ENCODE measurements around the gene ITPRIPL2.

Gene ITPRIPL2

GRCh38 chr16:19139436-19140091 is 25.8 kb downstream of the ITPRIPL2 start:
- ATAC-seq: no peak
- DNase-seq (ENCODE audit: low spot score in 2 of 2): no peak
- Mint-ChIP-seq H3K27ac (no peak overlapping the region), H3K9me3 (no peaks in the 10 kb centered on the region), H3K4me3 (no peak overlapping the region), H3K4me1 (no peaks in the 10 kb centered on the region), H3K36me3 (no peaks in the 10 kb centered on the region)

DNA sequence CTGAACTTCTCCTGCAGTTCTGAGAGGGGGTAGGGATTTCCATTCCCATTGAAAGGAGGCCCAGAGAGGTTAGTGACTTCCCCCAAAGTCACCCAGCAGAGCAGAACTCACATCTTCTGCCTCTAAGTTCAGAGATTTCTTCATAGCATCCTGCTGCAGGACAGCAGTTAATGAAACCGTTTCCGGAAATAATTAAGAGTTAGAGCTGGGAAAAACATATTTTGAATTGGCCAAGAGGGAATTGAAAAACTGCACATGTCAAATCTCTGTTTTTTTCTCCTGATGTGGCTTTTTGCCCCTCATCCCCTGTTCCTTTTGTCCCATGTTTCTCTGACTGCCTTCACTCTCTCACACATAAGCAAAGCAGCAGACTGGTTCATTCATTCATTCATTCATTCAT is 26.6 kb downstream of the ITPRIPL2 start:
- H3K4me3 Mint-ChIP-seq: no peak overlapping the region
- no peak for ATAC-seq
- H3K9me3 Mint-ChIP-seq: no peaks in the 10 kb centered on the region
- H3K36me3 Mint-ChIP-seq: no peaks in the 10 kb centered on the region
- no peak for DNase-seq (ENCODE audit: low spot score in 2 of 2)
- H3K4me1 Mint-ChIP-seq: no peaks in the 10 kb centered on the region
- no peak overlapping the region for H3K27ac Mint-ChIP-seq

GRCh38 chr16:19142939-19143598 is 29.3 kb downstream of the ITPRIPL2 start:
- ATAC-seq (no peak), DNase-seq (ENCODE audit: low spot score in 2 of 2) (no peak)
- Mint-ChIP-seq H3K36me3 (no peaks in the 10 kb centered on the region), H3K27ac (no peak overlapping the region), H3K4me1 (no peaks in the 10 kb centered on the region), H3K9me3 (peaks cover 5% of the 10 kb centered on the region), H3K4me3 (no peak overlapping the region)

DNA sequence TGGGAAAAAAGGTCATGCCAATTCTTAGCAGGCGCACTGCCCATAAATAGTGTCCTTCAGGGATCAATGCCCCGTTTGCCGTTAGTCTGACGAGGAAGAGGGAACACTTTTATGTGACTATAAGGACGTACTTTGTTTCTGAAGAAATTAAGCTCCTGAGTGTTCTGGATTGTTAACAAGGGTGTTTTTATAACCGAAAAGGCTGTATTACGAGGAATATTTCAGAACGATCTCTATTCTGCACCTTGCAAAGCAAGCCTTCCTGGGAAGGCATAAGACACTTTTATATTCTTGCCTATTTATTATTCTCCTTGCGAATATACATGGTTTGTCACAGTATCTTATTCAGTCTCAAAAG is 29.8 kb downstream of the ITPRIPL2 start:
- ATAC-seq (no peak), DNase-seq (ENCODE audit: low spot score in 2 of 2) (no peak)
- Mint-ChIP-seq H3K9me3 (peaks cover 8% of the 10 kb centered on the region), H3K4me3 (no peak overlapping the region), H3K36me3 (no peaks in the 10 kb centered on the region), H3K4me1 (no peaks in the 10 kb centered on the region), H3K27ac (no peak overlapping the region)

DNA sequence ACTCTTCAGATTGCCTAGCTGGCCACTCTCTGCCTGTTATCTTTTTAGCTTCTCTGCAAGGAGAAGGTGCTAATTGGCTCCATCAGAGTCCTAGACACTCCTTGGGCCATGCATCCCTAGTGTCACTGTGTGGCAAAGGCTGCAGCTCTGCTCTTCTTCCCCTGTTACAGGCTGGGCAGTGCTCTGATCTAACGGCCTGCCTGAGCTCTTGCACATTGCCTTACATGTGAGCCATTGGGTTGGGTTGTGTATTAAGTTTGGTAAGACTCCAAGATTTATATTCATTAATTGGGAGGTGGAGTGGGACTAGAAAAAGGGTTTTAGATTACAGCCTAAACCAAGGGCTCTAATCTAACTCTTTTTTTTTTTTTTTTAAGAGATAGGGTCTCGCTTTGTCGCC is 31.2 kb downstream of the ITPRIPL2 start:
- H3K4me3 Mint-ChIP-seq: no peak overlapping the region
- no peaks in the 10 kb centered on the region for H3K4me1 Mint-ChIP-seq
- no peak overlapping the region for H3K27ac Mint-ChIP-seq
- H3K36me3 Mint-ChIP-seq: no peaks in the 10 kb centered on the region
- ATAC-seq (no peak), DNase-seq (ENCODE audit: low spot score in 2 of 2) (no peak)
- H3K9me3 Mint-ChIP-seq: peaks cover 8% of the 10 kb centered on the region

DNA sequence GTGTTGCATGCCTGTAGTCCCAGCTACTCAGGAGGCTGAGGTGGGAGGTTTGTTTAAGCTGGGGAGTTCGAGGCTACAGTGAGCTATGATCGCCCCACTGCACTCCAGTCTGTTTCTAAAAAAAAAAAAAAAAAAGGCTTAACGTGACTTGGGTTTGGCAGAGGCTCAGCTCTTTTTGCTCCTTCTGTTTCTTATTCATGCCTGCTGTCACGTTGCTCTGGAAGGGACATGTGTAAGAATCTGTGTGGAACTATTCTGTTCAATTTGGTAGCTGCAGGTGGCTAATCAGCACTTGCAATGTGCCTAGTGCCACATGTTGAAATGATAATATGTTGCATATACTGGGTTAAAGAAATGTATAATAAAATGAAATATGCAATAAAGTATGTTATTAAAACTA is 33.4 kb downstream of the ITPRIPL2 start:
- H3K4me3 Mint-ChIP-seq: no peak overlapping the region
- no peak for ATAC-seq
- no peaks in the 10 kb centered on the region for H3K36me3 Mint-ChIP-seq
- H3K27ac Mint-ChIP-seq: no peak overlapping the region
- DNase-seq (ENCODE audit: low spot score in 2 of 2): no peak
- H3K4me1 Mint-ChIP-seq: no peaks in the 10 kb centered on the region
- H3K9me3 Mint-ChIP-seq: peaks cover 8% of the 10 kb centered on the region

GRCh38 chr16:19147627-19148026 is 33.9 kb downstream of the ITPRIPL2 start:
- Mint-ChIP-seq H3K9me3 (peaks cover 8% of the 10 kb centered on the region), H3K36me3 (no peaks in the 10 kb centered on the region), H3K4me3 (no peak overlapping the region), H3K4me1 (no peaks in the 10 kb centered on the region), H3K27ac (no peak overlapping the region)
- DNase-seq (ENCODE audit: low spot score in 2 of 2) (no peak), ATAC-seq (no peak)

DNA sequence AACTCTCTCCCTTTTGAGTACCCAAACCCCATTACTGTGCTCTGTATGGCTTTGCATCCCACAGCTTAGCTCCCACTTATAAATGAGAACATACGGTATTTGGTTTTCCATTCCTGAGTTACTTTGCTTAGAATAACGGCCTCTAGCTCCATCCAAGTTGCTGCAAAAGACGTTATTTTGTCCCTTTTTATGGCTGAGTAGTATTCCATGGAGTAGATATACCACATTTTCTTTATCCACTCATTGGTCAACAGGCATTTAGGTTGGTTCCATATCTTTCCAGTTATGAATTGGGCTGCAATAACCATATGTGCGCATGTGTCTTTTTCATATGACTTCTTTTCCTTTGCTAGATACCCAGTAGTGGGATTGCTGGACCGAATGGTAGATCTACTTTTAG is 34.4 kb downstream of the ITPRIPL2 start:
- DNase-seq (ENCODE audit: low spot score in 2 of 2) (no peak), ATAC-seq (no peak)
- H3K4me3 Mint-ChIP-seq: no peak overlapping the region
- H3K4me1 Mint-ChIP-seq: no peaks in the 10 kb centered on the region
- no peaks in the 10 kb centered on the region for H3K36me3 Mint-ChIP-seq
- H3K27ac Mint-ChIP-seq: no peak overlapping the region
- peaks cover 8% of the 10 kb centered on the region for H3K9me3 Mint-ChIP-seq

DNA sequence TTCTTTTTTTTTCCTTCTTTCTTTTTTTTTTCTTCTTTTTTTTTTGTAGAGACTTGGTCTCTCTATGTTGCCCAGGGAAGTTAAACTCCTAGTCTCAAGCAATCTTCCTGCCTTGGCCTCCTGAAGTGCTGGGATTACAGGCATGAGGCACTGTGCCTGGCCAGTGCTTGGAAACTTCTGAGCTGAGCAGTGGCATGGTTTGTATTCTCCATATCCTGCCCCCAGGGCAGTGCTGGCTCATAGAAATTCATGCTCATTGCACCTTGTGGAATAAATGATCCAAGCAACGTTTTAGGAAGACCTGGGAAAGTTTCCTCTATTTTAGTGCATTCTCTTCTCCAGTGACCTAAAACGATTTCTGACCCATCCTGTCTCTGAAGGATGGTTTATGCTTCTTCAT is 37.5 kb downstream of the ITPRIPL2 start:
- Mint-ChIP-seq H3K27ac (no peak overlapping the region), H3K9me3 (peaks cover 11% of the 10 kb centered on the region), H3K4me1 (no peaks in the 10 kb centered on the region), H3K36me3 (no peaks in the 10 kb centered on the region), H3K4me3 (no peak overlapping the region)
- no peak for DNase-seq (ENCODE audit: low spot score in 2 of 2)
- ATAC-seq: no peak

- Mint-ChIP-seq H3K9me3 (peaks cover 12% of the 10 kb centered on the region), H3K36me3 (no peaks in the 10 kb centered on the region), H3K4me3 (no peak overlapping the region), H3K4me1 (no peaks in the 10 kb centered on the region), H3K27ac (no peak overlapping the region)
- no peak for ATAC-seq
- DNase-seq (ENCODE audit: low spot score in 2 of 2): no peak
Observed at GRCh38 chr16:19152042-19152441, 38.3 kb downstream of the ITPRIPL2 start.

- DNase-seq (ENCODE audit: low spot score in 2 of 2): no peak
- no peak overlapping the region for H3K27ac Mint-ChIP-seq
- H3K4me3 Mint-ChIP-seq: no peak overlapping the region
- peaks cover 3% of the 10 kb centered on the region for H3K9me3 Mint-ChIP-seq
- no peaks in the 10 kb centered on the region for H3K36me3 Mint-ChIP-seq
- no peaks in the 10 kb centered on the region for H3K4me1 Mint-ChIP-seq
- no peak for ATAC-seq
Observed at GRCh38 chr16:19153876-19154275, 40.1 kb downstream of the ITPRIPL2 start.

GRCh38 chr16:19162085-19162484 is 48.3 kb downstream of the ITPRIPL2 start:
- DNase-seq (ENCODE audit: low spot score in 2 of 2) (no peak), ATAC-seq (no peak)
- no peaks in the 10 kb centered on the region for H3K4me1 Mint-ChIP-seq
- no peaks in the 10 kb centered on the region for H3K36me3 Mint-ChIP-seq
- H3K4me3 Mint-ChIP-seq: no peak overlapping the region
- H3K27ac Mint-ChIP-seq: no peak overlapping the region
- H3K9me3 Mint-ChIP-seq: peaks cover 6% of the 10 kb centered on the region

- H3K27ac Mint-ChIP-seq: no peak overlapping the region
Observed at GRCh38 chr16:19163215-19163614, 49.5 kb downstream of the ITPRIPL2 start.

GRCh38 chr16:19164285-19164684 is 50.5 kb downstream of the ITPRIPL2 start:
- DNase-seq (ENCODE audit: low spot score in 2 of 2): no peak
- H3K36me3 Mint-ChIP-seq: no peaks in the 10 kb centered on the region
- H3K27ac Mint-ChIP-seq: no peak overlapping the region
- peaks cover 6% of the 10 kb centered on the region for H3K9me3 Mint-ChIP-seq
- ATAC-seq: no peak
- H3K4me3 Mint-ChIP-seq: no peak overlapping the region
- H3K4me1 Mint-ChIP-seq: no peaks in the 10 kb centered on the region

More at GRCh38 chr16:19163215-19163614, 49.5 kb downstream of the ITPRIPL2 start:
- Mint-ChIP-seq H3K9me3 (peaks cover 6% of the 10 kb centered on the region), H3K4me1 (no peaks in the 10 kb centered on the region), H3K36me3 (no peaks in the 10 kb centered on the region), H3K4me3 (no peak overlapping the region)
- DNase-seq (ENCODE audit: low spot score in 2 of 2) (no peak), ATAC-seq (no peak)

DNA sequence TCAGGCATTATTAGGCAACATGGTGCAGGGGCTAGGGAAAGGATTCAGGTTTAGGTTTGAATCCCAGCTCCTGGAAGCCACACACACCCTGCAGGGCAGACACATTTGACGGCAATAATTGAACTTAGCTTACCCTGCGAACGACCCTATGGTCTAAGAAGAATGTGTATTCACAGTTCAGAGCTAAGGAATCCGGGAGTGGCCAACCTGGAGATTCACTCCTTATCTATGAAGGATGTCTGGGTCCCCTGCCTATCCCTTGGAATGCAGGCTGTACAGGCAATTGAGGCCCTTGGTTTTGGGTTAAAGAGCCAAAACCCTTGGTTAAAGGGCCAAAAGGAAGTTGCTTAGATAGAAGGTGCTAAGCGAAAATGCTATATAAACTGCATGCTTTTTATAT is 51.3 kb downstream of the ITPRIPL2 start:
- H3K4me3 Mint-ChIP-seq: no peak overlapping the region
- H3K4me1 Mint-ChIP-seq: no peaks in the 10 kb centered on the region
- H3K9me3 Mint-ChIP-seq: peaks cover 6% of the 10 kb centered on the region
- H3K27ac Mint-ChIP-seq: no peak overlapping the region
- no peaks in the 10 kb centered on the region for H3K36me3 Mint-ChIP-seq
- no peak for DNase-seq (ENCODE audit: low spot score in 2 of 2)
- ATAC-seq: no peak

DNA sequence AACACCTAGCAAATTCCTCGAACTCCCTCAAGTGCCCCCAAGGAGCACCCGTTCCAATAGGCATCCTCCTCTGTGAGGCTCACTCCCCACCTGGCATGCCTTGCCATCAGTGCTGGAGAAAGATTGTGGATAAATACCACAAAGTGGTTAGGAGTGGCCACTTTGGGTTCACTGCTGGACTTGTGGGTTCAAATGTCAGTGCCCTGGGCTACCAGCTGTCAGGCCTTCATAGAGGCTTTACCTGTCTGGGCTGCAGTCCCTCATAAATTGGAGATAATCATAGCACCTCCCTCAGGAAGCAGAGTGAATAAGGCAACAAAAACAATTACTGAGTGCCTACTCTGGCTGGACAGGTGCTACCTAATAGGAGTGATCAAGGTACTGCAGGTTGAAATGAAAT is 52.7 kb downstream of the ITPRIPL2 start:
- ATAC-seq: no peak
- Mint-ChIP-seq H3K4me3 (no peak overlapping the region), H3K27ac (no peak overlapping the region), H3K9me3 (peaks cover 6% of the 10 kb centered on the region), H3K4me1 (no peaks in the 10 kb centered on the region), H3K36me3 (no peaks in the 10 kb centered on the region)
- DNase-seq (ENCODE audit: low spot score in 2 of 2): no peak

All from stimulated activated effector memory CD8-positive, alpha-beta T cell treated with anti-CD3 and anti-CD28 coated beads, Interleukin-12 subunit alpha, Interleukin-12 subunit beta, amount 100 ng/mL, for 72 hours (primary cell).